GM23338 (cell line): ENCODE measurements around the gene MTHFD2L. TPM values are rescaled to one million over a fixed set of nuclear protein-coding genes. Genes with fewer than 3 reads are reported as not detected.

Source experiments
- ATAC-seq: fragments of 200-7000 bp; cut with Tn5 transposase; 3 replicates; pipeline ENCODE4 v1.9.1; 2020
- DNase-seq: peaks from one replicate; pipeline ENCODE4 v3.0.0-alpha.2; 2015; ENCODE audit warnings: low spot score
- H2AFZ ChIP-seq: fragments of 200-600 bp; sonication (generic); 2 replicates; pipeline ENCODE4 v1.8.0; 2016; ENCODE audit warnings: antibody characterized with exemption, mild to moderate bottlenecking, moderate library complexity
- H3F3A ChIP-seq: fragments of 200-600 bp; sonication (generic); replicated peaks from 2 replicates; pipeline ENCODE4 v1.8.0; 2017; ENCODE audit warnings: antibody characterized with exemption, mixed run types, low read depth
- H3K27ac ChIP-seq: fragments of 200-600 bp; sonication (generic); 2 replicates; pipeline ENCODE4 v1.6.1; 2016; ENCODE audit warnings: low read depth
- H3K27me3 ChIP-seq: fragments of 200-600 bp; sonication (generic); 2 replicates; pipeline ENCODE4 v1.8.0; 2016; ENCODE audit warnings: mild to moderate bottlenecking, mixed run types, moderate library complexity; ENCODE audit not compliant: insufficient read depth
- H3K36me3 ChIP-seq: fragments of 200-600 bp; sonication (generic); 2 replicates; pipeline ENCODE4 v1.8.0; 2016; ENCODE audit warnings: mild to moderate bottlenecking; ENCODE audit not compliant: insufficient read depth
- H3K4me1 ChIP-seq: fragments of 200-600 bp; sonication (generic); 2 replicates; pipeline ENCODE4 v1.8.0; 2016; ENCODE audit warnings: mild to moderate bottlenecking, moderate library complexity; ENCODE audit not compliant: insufficient read depth
- H3K4me2 ChIP-seq: fragments of 200-600 bp; sonication (generic); 2 replicates; pipeline ENCODE4 v1.7.1; 2017; ENCODE audit warnings: mixed run types
- H3K4me3 ChIP-seq: fragments of 200-600 bp; sonication (generic); 2 replicates; pipeline ENCODE4 v1.6.1; 2016; ENCODE audit warnings: mixed run types
- H3K79me2 ChIP-seq: fragments of 200-600 bp; sonication (generic); replicated peaks from 2 replicates; pipeline ENCODE4 v1.8.0; 2017; ENCODE audit warnings: mild to moderate bottlenecking; ENCODE audit not compliant: insufficient read depth
- H3K9me2 ChIP-seq: fragments of 200-600 bp; sonication (generic); 2 replicates; pipeline ENCODE4 v1.8.0; 2017; ENCODE audit not compliant: insufficient read depth
- H4K20me1 ChIP-seq: fragments of 200-600 bp; sonication (generic); replicated peaks from 2 replicates; pipeline ENCODE4 v1.8.0; 2017; ENCODE audit warnings: mild to moderate bottlenecking; ENCODE audit not compliant: insufficient read depth
- H3K27ac Mint-ChIP-seq: 2 replicates; pipeline ENCODE4 v1.8.0; 2020; ENCODE audit warnings: inconsistent platforms, mild to moderate bottlenecking, moderate library complexity, mixed read lengths
- H3K27me3 Mint-ChIP-seq: 3 replicates; pipeline ENCODE4 v1.8.0; 2022; ENCODE audit warnings: low read depth, mild to moderate bottlenecking, moderate library complexity, mixed read lengths, inconsistent platforms; ENCODE audit not compliant: insufficient read depth, poor library complexity
- H3K36me3 Mint-ChIP-seq: 3 replicates; pipeline ENCODE4 v1.8.0; 2021; ENCODE audit warnings: low read depth, mild to moderate bottlenecking, inconsistent platforms, moderate library complexity, mixed read lengths
- H3K4me1 Mint-ChIP-seq: 3 replicates; pipeline ENCODE4 v1.8.0; 2020; ENCODE audit warnings: mild to moderate bottlenecking, inconsistent platforms, mixed read lengths
- H3K4me3 Mint-ChIP-seq: 3 replicates; pipeline ENCODE4 v1.8.0; 2021; ENCODE audit warnings: moderate library complexity, mild to moderate bottlenecking, inconsistent platforms, mixed read lengths
- H3K9me3 Mint-ChIP-seq: 3 replicates; pipeline ENCODE4 v1.8.0; 2020; ENCODE audit warnings: moderate library complexity, mild to moderate bottlenecking, inconsistent platforms, mixed read lengths
- CREB1 ChIP-seq: fragments of 250-450 bp; sonication (Bioruptor Pico); IDR thresholded peaks from 2 replicates; pipeline ENCODE4 v1.5.0; 2020; ENCODE audit warnings: low read depth, mild to moderate bottlenecking, moderate library complexity
- EZH2 ChIP-seq: fragments of 200-600 bp; sonication (generic); IDR thresholded peaks from one replicate; pipeline ENCODE4 v1.8.0; 2017; ENCODE audit warnings: antibody characterized with exemption, mild to moderate bottlenecking, low read depth; ENCODE audit not compliant: unreplicated experiment
- EZH2phosphoT487 ChIP-seq: fragments of 200-600 bp; sonication (generic); IDR thresholded peaks from one replicate; pipeline ENCODE4 v1.8.1; 2018; ENCODE audit warnings: antibody characterized with exemption; ENCODE audit not compliant: unreplicated experiment
- JUNB ChIP-seq: IDR thresholded peaks from one replicate; pipeline ENCODE4 v1.6.1; 2016; ENCODE audit warnings: antibody characterized with exemption; ENCODE audit not compliant: unreplicated experiment
- NANOG ChIP-seq: IDR thresholded peaks from 2 replicates; pipeline ENCODE4 v1.6.1; 2016; ENCODE audit warnings: antibody characterized with exemption, borderline replicate concordance
- POLR2AphosphoS5 ChIP-seq: IDR thresholded peaks from 2 replicates; pipeline ENCODE4 v1.6.1; 2016; ENCODE audit warnings: antibody characterized with exemption, low read depth
- STAT1 ChIP-seq: IDR thresholded peaks from one replicate; pipeline ENCODE4 v1.6.1; 2016; ENCODE audit warnings: antibody characterized with exemption; ENCODE audit not compliant: unreplicated experiment
- ZNF114 ChIP-seq: fragments of 250-450 bp; sonication (Bioruptor Pico); IDR thresholded peaks from 2 replicates; pipeline ENCODE4 v1.5.0; 2020; ENCODE audit warnings: mild to moderate bottlenecking, moderate library complexity
- ZNF331 ChIP-seq: fragments of 250-450 bp; sonication (Bioruptor Pico); IDR thresholded peaks from 2 replicates; pipeline ENCODE4 v1.5.0; 2020; ENCODE audit warnings: low read depth, mild to moderate bottlenecking, moderate library complexity
- polyA plus RNA-seq: library from polyadenylated mRNA; unstranded; fragments of >200 nt; fragmentation: Nextera tagmentation; extraction: Ambion mirVana; gene quantifications from 2 replicates; pipeline ENCODE4 v1.2.1, GENCODE V29; 2016
- total RNA-seq: library from RNA; depleted of rRNA; stranded (reverse); fragments of >200 nt; shearing (Covaris generic); gene quantifications from 2 replicates; pipeline ENCODE4 v1.2.3, GENCODE V29; 2014
- TF ChIP-seq, protein P1 (sequence below): IDR thresholded peaks from one replicate; pipeline ENCODE4 v1.6.1; 2018; ENCODE audit warnings: antibody characterized with exemption; ENCODE audit not compliant: unreplicated experiment
- TF ChIP-seq, protein P2 (sequence below): IDR thresholded peaks from 2 replicates; pipeline ENCODE4 v1.6.1; 2016; ENCODE audit warnings: antibody characterized with exemption
- TF ChIP-seq, protein P3 (sequence below): fragments of 250-450 bp; sonication (Bioruptor Pico); IDR thresholded peaks from 2 replicates; pipeline ENCODE4 v1.5.0; 2020; ENCODE audit warnings: mild to moderate bottlenecking, moderate library complexity
- TF ChIP-seq, protein P4 (sequence below), 2 experiments: fragments of 200-600 bp in 1 of 2; sonication (generic) in 1 of 2; conservative IDR thresholded peaks; 2 replicates each; pipeline versions ENCODE4 v1.5.1 to v1.6.1; 2016 to 2017; ENCODE audit warnings: antibody characterized with exemption in 2 of 2, low read depth in 2 of 2, mild to moderate bottlenecking in 2 of 2, moderate library complexity in 1 of 2

MTHFD2L gene
- total and polyA plus RNA-seq, 2 experiments from 2014 or later = 24.4 to 35.7 TPM

DNA sequence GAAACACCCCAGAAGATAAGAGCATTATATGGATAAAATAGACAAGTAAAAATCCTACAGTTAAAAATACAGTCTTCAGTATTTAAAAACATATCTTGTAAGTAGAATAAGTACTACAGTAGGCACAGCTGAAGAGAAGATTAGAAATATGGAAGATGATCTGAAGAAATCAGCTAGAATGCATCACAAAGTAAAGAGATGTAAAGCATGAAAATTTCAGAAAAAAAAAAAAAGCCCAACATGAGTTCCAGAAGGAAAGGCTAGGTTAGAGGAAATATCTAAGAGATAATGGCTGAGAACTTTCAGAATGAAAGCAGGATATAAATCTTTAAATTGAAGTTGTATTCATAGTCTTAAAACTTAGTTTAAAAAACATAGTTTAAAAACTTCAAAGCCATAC lies 171.4 kb downstream of the MTHFD2L start:
- H3K4me3 ChIP-seq = no peak overlapping the region
- H3K36me3 ChIP-seq = no peaks in the 10 kb centered on the region
- Mint-ChIP-seq H3K36me3 (peaks cover under 1% of the 10 kb centered on the region; the same call in 1 of the 3 replicates), H3K27me3 (no peaks in the 10 kb centered on the region), H3K4me1 (peaks cover 5% of the 10 kb centered on the region; the same call in 1 of the 3 replicates), H3K27ac (no peak overlapping the region), H3K4me3 (no peak overlapping the region), H3K9me3 (peaks cover 4% of the 10 kb centered on the region; the same call in 2 of the 3 replicates)
- H3K9me2 ChIP-seq = no peaks in the 10 kb centered on the region
- H3K79me2 ChIP-seq = no peaks in the 10 kb centered on the region
- no peak for TF ChIP-seq EZH2
- TF ChIP-seq POLR2AphosphoS5 = no peak
- TF ChIP-seq, protein P1, sequence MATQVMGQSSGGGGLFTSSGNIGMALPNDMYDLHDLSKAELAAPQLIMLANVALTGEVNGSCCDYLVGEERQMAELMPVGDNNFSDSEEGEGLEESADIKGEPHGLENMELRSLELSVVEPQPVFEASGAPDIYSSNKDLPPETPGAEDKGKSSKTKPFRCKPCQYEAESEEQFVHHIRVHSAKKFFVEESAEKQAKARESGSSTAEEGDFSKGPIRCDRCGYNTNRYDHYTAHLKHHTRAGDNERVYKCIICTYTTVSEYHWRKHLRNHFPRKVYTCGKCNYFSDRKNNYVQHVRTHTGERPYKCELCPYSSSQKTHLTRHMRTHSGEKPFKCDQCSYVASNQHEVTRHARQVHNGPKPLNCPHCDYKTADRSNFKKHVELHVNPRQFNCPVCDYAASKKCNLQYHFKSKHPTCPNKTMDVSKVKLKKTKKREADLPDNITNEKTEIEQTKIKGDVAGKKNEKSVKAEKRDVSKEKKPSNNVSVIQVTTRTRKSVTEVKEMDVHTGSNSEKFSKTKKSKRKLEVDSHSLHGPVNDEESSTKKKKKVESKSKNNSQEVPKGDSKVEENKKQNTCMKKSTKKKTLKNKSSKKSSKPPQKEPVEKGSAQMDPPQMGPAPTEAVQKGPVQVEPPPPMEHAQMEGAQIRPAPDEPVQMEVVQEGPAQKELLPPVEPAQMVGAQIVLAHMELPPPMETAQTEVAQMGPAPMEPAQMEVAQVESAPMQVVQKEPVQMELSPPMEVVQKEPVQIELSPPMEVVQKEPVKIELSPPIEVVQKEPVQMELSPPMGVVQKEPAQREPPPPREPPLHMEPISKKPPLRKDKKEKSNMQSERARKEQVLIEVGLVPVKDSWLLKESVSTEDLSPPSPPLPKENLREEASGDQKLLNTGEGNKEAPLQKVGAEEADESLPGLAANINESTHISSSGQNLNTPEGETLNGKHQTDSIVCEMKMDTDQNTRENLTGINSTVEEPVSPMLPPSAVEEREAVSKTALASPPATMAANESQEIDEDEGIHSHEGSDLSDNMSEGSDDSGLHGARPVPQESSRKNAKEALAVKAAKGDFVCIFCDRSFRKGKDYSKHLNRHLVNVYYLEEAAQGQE = no peak
- TF ChIP-seq, protein P2, sequence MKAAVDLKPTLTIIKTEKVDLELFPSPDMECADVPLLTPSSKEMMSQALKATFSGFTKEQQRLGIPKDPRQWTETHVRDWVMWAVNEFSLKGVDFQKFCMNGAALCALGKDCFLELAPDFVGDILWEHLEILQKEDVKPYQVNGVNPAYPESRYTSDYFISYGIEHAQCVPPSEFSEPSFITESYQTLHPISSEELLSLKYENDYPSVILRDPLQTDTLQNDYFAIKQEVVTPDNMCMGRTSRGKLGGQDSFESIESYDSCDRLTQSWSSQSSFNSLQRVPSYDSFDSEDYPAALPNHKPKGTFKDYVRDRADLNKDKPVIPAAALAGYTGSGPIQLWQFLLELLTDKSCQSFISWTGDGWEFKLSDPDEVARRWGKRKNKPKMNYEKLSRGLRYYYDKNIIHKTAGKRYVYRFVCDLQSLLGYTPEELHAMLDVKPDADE = no peak
- no peak for TF ChIP-seq ZNF114 (CRISPR knock-in tag)
- TF ChIP-seq NANOG = no peak
- TF ChIP-seq, protein P3, sequence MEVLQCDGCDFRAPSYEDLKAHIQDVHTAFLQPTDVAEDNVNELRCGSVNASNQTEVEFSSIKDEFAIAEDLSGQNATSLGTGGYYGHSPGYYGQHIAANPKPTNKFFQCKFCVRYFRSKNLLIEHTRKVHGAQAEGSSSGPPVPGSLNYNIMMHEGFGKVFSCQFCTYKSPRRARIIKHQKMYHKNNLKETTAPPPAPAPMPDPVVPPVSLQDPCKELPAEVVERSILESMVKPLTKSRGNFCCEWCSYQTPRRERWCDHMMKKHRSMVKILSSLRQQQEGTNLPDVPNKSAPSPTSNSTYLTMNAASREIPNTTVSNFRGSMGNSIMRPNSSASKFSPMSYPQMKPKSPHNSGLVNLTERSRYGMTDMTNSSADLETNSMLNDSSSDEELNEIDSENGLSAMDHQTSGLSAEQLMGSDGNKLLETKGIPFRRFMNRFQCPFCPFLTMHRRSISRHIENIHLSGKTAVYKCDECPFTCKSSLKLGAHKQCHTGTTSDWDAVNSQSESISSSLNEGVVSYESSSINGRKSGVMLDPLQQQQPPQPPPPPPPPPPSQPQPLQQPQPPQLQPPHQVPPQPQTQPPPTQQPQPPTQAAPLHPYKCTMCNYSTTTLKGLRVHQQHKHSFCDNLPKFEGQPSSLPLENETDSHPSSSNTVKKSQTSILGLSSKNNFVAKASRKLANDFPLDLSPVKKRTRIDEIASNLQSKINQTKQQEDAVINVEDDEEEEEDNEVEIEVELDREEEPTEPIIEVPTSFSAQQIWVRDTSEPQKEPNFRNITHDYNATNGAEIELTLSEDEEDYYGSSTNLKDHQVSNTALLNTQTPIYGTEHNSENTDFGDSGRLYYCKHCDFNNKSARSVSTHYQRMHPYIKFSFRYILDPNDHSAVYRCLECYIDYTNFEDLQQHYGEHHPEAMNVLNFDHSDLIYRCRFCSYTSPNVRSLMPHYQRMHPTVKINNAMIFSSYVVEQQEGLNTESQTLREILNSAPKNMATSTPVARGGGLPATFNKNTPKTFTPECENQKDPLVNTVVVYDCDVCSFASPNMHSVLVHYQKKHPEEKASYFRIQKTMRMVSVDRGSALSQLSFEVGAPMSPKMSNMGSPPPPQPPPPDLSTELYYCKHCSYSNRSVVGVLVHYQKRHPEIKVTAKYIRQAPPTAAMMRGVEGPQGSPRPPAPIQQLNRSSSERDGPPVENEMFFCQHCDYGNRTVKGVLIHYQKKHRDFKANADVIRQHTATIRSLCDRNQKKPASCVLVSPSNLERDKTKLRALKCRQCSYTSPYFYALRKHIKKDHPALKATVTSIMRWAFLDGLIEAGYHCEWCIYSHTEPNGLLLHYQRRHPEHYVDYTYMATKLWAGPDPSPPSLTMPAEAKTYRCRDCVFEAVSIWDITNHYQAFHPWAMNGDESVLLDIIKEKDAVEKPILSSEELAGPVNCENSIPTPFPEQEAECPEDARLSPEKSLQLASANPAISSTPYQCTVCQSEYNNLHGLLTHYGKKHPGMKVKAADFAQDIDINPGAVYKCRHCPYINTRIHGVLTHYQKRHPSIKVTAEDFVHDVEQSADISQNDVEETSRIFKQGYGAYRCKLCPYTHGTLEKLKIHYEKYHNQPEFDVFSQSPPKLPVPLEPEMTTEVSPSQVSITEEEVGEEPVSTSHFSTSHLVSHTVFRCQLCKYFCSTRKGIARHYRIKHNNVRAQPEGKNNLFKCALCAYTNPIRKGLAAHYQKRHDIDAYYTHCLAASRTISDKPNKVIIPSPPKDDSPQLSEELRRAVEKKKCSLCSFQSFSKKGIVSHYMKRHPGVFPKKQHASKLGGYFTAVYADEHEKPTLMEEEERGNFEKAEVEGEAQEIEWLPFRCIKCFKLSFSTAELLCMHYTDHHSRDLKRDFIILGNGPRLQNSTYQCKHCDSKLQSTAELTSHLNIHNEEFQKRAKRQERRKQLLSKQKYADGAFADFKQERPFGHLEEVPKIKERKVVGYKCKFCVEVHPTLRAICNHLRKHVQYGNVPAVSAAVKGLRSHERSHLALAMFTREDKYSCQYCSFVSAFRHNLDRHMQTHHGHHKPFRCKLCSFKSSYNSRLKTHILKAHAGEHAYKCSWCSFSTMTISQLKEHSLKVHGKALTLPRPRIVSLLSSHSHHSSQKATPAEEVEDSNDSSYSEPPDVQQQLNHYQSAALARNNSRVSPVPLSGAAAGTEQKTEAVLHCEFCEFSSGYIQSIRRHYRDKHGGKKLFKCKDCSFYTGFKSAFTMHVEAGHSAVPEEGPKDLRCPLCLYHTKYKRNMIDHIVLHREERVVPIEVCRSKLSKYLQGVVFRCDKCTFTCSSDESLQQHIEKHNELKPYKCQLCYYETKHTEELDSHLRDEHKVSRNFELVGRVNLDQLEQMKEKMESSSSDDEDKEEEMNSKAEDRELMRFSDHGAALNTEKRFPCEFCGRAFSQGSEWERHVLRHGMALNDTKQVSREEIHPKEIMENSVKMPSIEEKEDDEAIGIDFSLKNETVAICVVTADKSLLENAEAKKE (CRISPR knock-in tag) = no peak
- TF ChIP-seq ZNF331 (CRISPR knock-in tag) = no peak
- TF ChIP-seq, protein P4, sequence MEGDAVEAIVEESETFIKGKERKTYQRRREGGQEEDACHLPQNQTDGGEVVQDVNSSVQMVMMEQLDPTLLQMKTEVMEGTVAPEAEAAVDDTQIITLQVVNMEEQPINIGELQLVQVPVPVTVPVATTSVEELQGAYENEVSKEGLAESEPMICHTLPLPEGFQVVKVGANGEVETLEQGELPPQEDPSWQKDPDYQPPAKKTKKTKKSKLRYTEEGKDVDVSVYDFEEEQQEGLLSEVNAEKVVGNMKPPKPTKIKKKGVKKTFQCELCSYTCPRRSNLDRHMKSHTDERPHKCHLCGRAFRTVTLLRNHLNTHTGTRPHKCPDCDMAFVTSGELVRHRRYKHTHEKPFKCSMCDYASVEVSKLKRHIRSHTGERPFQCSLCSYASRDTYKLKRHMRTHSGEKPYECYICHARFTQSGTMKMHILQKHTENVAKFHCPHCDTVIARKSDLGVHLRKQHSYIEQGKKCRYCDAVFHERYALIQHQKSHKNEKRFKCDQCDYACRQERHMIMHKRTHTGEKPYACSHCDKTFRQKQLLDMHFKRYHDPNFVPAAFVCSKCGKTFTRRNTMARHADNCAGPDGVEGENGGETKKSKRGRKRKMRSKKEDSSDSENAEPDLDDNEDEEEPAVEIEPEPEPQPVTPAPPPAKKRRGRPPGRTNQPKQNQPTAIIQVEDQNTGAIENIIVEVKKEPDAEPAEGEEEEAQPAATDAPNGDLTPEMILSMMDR (conservative IDR thresholded peaks at IDR 0.05; ENCODE audit: low read depth in 2 of 2) = no peak
- TF ChIP-seq JUNB = no peak
- TF ChIP-seq EZH2phosphoT487 = no peak
- TF ChIP-seq STAT1 = no peak
- TF ChIP-seq CREB1 (CRISPR knock-in tag) = no peak
- no peaks in the 10 kb centered on the region for H3K27me3 ChIP-seq
- no peaks in the 10 kb centered on the region for H4K20me1 ChIP-seq
- no peak for ATAC-seq
- H3K27ac ChIP-seq = no peak overlapping the region
- peaks cover 3% of the 10 kb centered on the region; the same call in 1 of the 2 replicates for H3K4me1 ChIP-seq
- H2AFZ ChIP-seq = no peak overlapping the region
- no peak for DNase-seq
- H3F3A ChIP-seq = no peaks in the 10 kb centered on the region
- no peak overlapping the region for H3K4me2 ChIP-seq
